ENCODE measurements around the gene CT45A9.

GRCh38 chrX:135910251-135910650 is 38.6 kb upstream of the CT45A9 start:
- TF ChIP-seq CTCF (conservative IDR thresholded peaks at IDR 0.05), result no peak
- TF ChIP-seq EZH2 (IDR thresholded peaks at IDR 0.05; ENCODE audit: low read depth), result no peak

Measured in PC-9 (cell line).